HL-60 (cell line): Measurements from ENCODE around the gene BMP2.

Experiments used
- CTCF ChIP-seq: IDR thresholded peaks from one replicate; pipeline ENCODE4 v1.5.1; 2011; ENCODE audit warnings: low read length, control low read depth, inconsistent platforms; ENCODE audit not compliant: insufficient read depth
- POLR2AphosphoS5 ChIP-seq: IDR thresholded peaks from 2 replicates; pipeline ENCODE4 v1.6.1; 2012; ENCODE audit warnings: low read depth
- REST ChIP-seq: IDR thresholded peaks from 2 replicates; pipeline ENCODE4 v1.6.1; 2012; ENCODE audit warnings: low read depth; ENCODE audit not compliant: insufficient replicate concordance

GRCh38 chr20:6739406-6739805 lies 28.1 kb upstream of the BMP2 start:
- TF ChIP-seq CTCF (no peak), REST (no peak), POLR2AphosphoS5 (no peak)
